Amniotic epithelial cell (primary cell): ENCODE measurements around the gene SAP30L.

Experiments used
- DNase-seq: peaks from one replicate; pipeline ENCODE4 v3.0.0-alpha.2; 2010; ENCODE audit warnings: low read depth

The SAP30L gene

GRCh38 chr5:154421868-154422267 is 23.9 kb upstream of the SAP30L start:
- DNase-seq = peak; percentile 17

GRCh38 chr5:154422298-154422697 is 23.5 kb upstream of the SAP30L start:
- DNase-seq = no peak

GRCh38 chr5:154428208-154428607 is 17.6 kb upstream of the SAP30L start:
- DNase-seq = no peak

GRCh38 chr5:154429341-154429740 is 16.5 kb upstream of the SAP30L start:
- no peak for DNase-seq

- DNase-seq = no peak
Measured at GRCh38 chr5:154430466-154430865, 15.3 kb upstream of the SAP30L start.

GRCh38 chr5:154430961-154431630 is 14.7 kb upstream of the SAP30L start:
- DNase-seq = no peak

- DNase-seq = no peak
Measured at GRCh38 chr5:154435226-154435625, 10.6 kb upstream of the SAP30L start.

- no peak for DNase-seq
Measured at GRCh38 chr5:154437281-154437965, 8.4 kb upstream of the SAP30L start.

GRCh38 chr5:154440540-154440939 is 5.3 kb upstream of the SAP30L start:
- no peak for DNase-seq

GRCh38 chr5:154442801-154443200 is 3.0 kb upstream of the SAP30L start:
- DNase-seq = no peak

GRCh38 chr5:154444556-154445421 is 1.0 kb upstream of the SAP30L start:
- no peak for DNase-seq

GRCh38 chr5:154446195-154447088 is 645 bp downstream of the SAP30L start:
- DNase-seq = peak; percentile 69

GRCh38 chr5:154447089-154447725 is 1.4 kb downstream of the SAP30L start:
- no peak for DNase-seq

- peak; percentile 36 for DNase-seq
Measured at GRCh38 chr5:154449786-154450185, 4.0 kb downstream of the SAP30L start.

GRCh38 chr5:154451957-154452356 is 6.2 kb downstream of the SAP30L start:
- no peak for DNase-seq

GRCh38 chr5:154455585-154455984 is 9.8 kb downstream of the SAP30L start:
- no peak for DNase-seq

- no peak for DNase-seq
Measured at GRCh38 chr5:154456540-154456939, 10.7 kb downstream of the SAP30L start.

- no peak for DNase-seq
Measured at GRCh38 chr5:154459015-154459414, 13.2 kb downstream of the SAP30L start.

GRCh38 chr5:154460172-154460571 is 14.4 kb downstream of the SAP30L start:
- peak; percentile 24 for DNase-seq

- DNase-seq = peak; percentile 34
Measured at GRCh38 chr5:154461531-154461930, 15.7 kb downstream of the SAP30L start.

GRCh38 chr5:154464438-154464837 is 18.6 kb downstream of the SAP30L start:
- no peak for DNase-seq
